ENCODE measurements around the gene PTGES3. TPM values are rescaled to one million over a fixed set of nuclear protein-coding genes. Genes with fewer than 3 reads are reported as not detected.

Gene PTGES3
- polyA plus RNA-seq, 3 donors = 46.1 to 232 (median 187) TPM

GRCh38 chr12:56723352-56723751 is 35.3 kb upstream of the PTGES3 start:
- Histone ChIP-seq H3K4me1 (ENCODE audit: control insufficient read depth in 1 of 2, insufficient read depth in 2 of 2, low read length in 2 of 2) (peaks cover 63 to 74% of the 10 kb centered on the region in 2 donors), H3K9me3 (replicated peaks in 1 of 2; ENCODE audit: control insufficient read depth in 1 of 2, insufficient read depth in 1 of 2, low read length in 2 of 2) (no peaks in the 10 kb centered on the region), H3K4me3 (replicated peaks in 1 of 3; ENCODE audit: low read depth in 2 of 3, low read length in 3 of 3) (peak overlapping the region; percentile 67 to 99 (median 98)), H3K9ac (ENCODE audit: insufficient read depth, low read length, poor library complexity, severe bottlenecking) (peak overlapping the region; percentile 6), H3K27me3 (ENCODE audit: control insufficient read depth in 2 of 2, insufficient read depth in 2 of 2, low read length in 2 of 2) (no peaks in the 10 kb centered on the region), H2AFZ (ENCODE audit: insufficient read depth, low read depth, low read length, poor library complexity, severe bottlenecking) (no peak overlapping the region), H3K27ac (ENCODE audit: low read depth in 1 of 2, low read length in 2 of 2) (peak overlapping the region in 1 of 2 donors; percentile 93), H3K79me2 (ENCODE audit: insufficient read depth, low read length) (peaks cover 86% of the 10 kb centered on the region), H4K20me1 (ENCODE audit: insufficient read depth, low read length) (peaks cover 58% of the 10 kb centered on the region), H3K4me2 (replicated peaks; ENCODE audit: extremely low read depth, low read length, poor library complexity, severe bottlenecking) (peak overlapping the region; percentile 89), H3K36me3 (replicated peaks in 1 of 2; ENCODE audit: control insufficient read depth in 1 of 2, insufficient read depth in 2 of 2, low read length in 2 of 2) (peaks cover 19 to 35% of the 10 kb centered on the region in 2 donors)
- no CpG with 5 or more reads among the region's 3 CpGs for WGBS (ENCODE audit: insufficient coverage)
- TF ChIP-seq CTCF (IDR thresholded peaks at IDR 0.05) = no peak
- Mint-ChIP-seq H3K4me3 (peak overlapping the region; percentile 98), H3K36me3 (peaks cover 34 to 35% of the 10 kb centered on the region in 2 donors), H3K27me3 (ENCODE audit: low read depth in 3 of 3) (no peaks in the 10 kb centered on the region), H3K4me1 (peaks cover 63% of the 10 kb centered on the region), H3K27ac (peak overlapping the region in 5 of 7 donors; percentile 40 to 98 (median 97)), H3K9me3 (no peaks in the 10 kb centered on the region)
- no peak for DNase-seq
- intact Hi-C loops (cut with micrococcal nuclease) = loop anchor here (5.0 to 10.0 kb wide), 2 partner anchors 76 to 79 kb away; partner anchors contain the start of gene ATP5F1B (in 2 of the 2)

GRCh38 chr12:56722832-56723231 is 34.7 kb upstream of the PTGES3 start:
- peaks cover 63 to 75% of the 10 kb centered on the region in 2 donors for H3K4me1 ChIP-seq (ENCODE audit: control insufficient read depth in 1 of 2, insufficient read depth in 2 of 2, low read length in 2 of 2)
- no peaks in the 10 kb centered on the region for H3K27me3 ChIP-seq (ENCODE audit: control insufficient read depth in 2 of 2, insufficient read depth in 2 of 2, low read length in 2 of 2)
- WGBS (ENCODE audit: insufficient coverage) = no CpG with 5 or more reads among the region's 4 CpGs
- TF ChIP-seq CTCF (IDR thresholded peaks at IDR 0.05) = no peak
- H3K27me3 Mint-ChIP-seq (ENCODE audit: low read depth in 3 of 3) = no peaks in the 10 kb centered on the region
- H3K4me2 ChIP-seq (replicated peaks; ENCODE audit: extremely low read depth, low read length, poor library complexity, severe bottlenecking) = peak overlapping the region; percentile 89
- intact Hi-C loops (cut with micrococcal nuclease) = loop anchor here (5.0 to 10.0 kb wide), 2 partner anchors 76 to 78 kb away; partner anchors contain the start of gene ATP5F1B (in 2 of the 2)
- H3K9ac ChIP-seq (ENCODE audit: insufficient read depth, low read length, poor library complexity, severe bottlenecking) = peak overlapping the region; percentile 6
- H4K20me1 ChIP-seq (ENCODE audit: insufficient read depth, low read length) = peaks cover 63% of the 10 kb centered on the region
- peaks cover 86% of the 10 kb centered on the region for H3K79me2 ChIP-seq (ENCODE audit: insufficient read depth, low read length)
- H3K36me3 Mint-ChIP-seq = peaks cover 34 to 35% of the 10 kb centered on the region in 2 donors
- peak overlapping the region; percentile 98 for H3K4me3 Mint-ChIP-seq
- no peak for DNase-seq
- peak overlapping the region; percentile 53 to 93 for H3K27ac ChIP-seq (ENCODE audit: low read depth in 1 of 2, low read length in 2 of 2)
- peak overlapping the region in 2 of 3 experiments; percentile 98 to 99 for H3K4me3 ChIP-seq (replicated peaks in 1 of 3; ENCODE audit: low read depth in 2 of 3, low read length in 3 of 3)
- H3K9me3 Mint-ChIP-seq = no peaks in the 10 kb centered on the region
- peaks cover 19 to 35% of the 10 kb centered on the region in 2 donors for H3K36me3 ChIP-seq (replicated peaks in 1 of 2; ENCODE audit: control insufficient read depth in 1 of 2, insufficient read depth in 2 of 2, low read length in 2 of 2)
- H3K27ac Mint-ChIP-seq = peak overlapping the region in 5 of 7 donors; percentile 49 to 95 (median 91)
- H3K9me3 ChIP-seq (replicated peaks in 1 of 2; ENCODE audit: control insufficient read depth in 1 of 2, insufficient read depth in 1 of 2, low read length in 2 of 2) = no peaks in the 10 kb centered on the region
- H3K4me1 Mint-ChIP-seq = peaks cover 63% of the 10 kb centered on the region
- H2AFZ ChIP-seq (ENCODE audit: insufficient read depth, low read depth, low read length, poor library complexity, severe bottlenecking) = no peak overlapping the region
